Thyroid gland (tissue), 4 donors: Measurements from ENCODE around the gene EHD3. TPM values are rescaled to one million over a fixed set of nuclear protein-coding genes. Genes with fewer than 3 reads are reported as not detected.

Source experiments
- small RNA-seq: library from RNA; depleted of rRNA; stranded (forward); fragments of <200 nt; gene quantifications from one replicate; pipeline ENCODE3, GENCODE V24; 2016
- total RNA-seq, 4 donors: library from RNA; depleted of rRNA; stranded (reverse); fragments of >200 nt; gene quantifications; one replicate each; pipeline ENCODE4 v1.2.3, GENCODE V29; 2016

Gene EHD3
- total RNA-seq, 4 donors from 2014 or later = 4.2 to 9.2 (median 5.5) TPM

Small RNA genes lying within 50 kb of the gene (small RNA-seq; reads per million reads assigned to genes)
- not detected for gene RNA5SP90

Other genes starting within 250 kb of the EHD3 start
- gene GALNT14, start 95.7 kb upstream of the EHD3 start, total RNA-seq = 1 to 10 TPM in 3 of 4 donors, under 1 TPM in 1; 0.54 to 5.1 (median 1.1) TPM
- gene CAPN14, start 16.6 kb upstream of the EHD3 start, total RNA-seq = under 1 TPM in 2 of 4 donors, not detected in 2; 0.15 to 0.27 TPM
- 1 to 10 TPM in 2 of 4 donors, under 1 TPM in 1, not detected in 1; 0.13 to 2.6 (median 1.9) TPM for gene XDH, start 180.6 kb downstream of the EHD3 start, total RNA-seq